SW 1271 (cell line): ENCODE data around the gene STK32A.
"Not testable (repeated sequence)": the region's sequence is repeated elsewhere in the genome, so short reads cannot be mapped to it uniquely, and the experiment has no call there.

ENCODE experiments used
- DNase-seq, 2 experiments: peaks; one replicate each; lab custom pipeline; 2025; lab: John Stamatoyannopoulos, UW

The STK32A gene

DNA sequence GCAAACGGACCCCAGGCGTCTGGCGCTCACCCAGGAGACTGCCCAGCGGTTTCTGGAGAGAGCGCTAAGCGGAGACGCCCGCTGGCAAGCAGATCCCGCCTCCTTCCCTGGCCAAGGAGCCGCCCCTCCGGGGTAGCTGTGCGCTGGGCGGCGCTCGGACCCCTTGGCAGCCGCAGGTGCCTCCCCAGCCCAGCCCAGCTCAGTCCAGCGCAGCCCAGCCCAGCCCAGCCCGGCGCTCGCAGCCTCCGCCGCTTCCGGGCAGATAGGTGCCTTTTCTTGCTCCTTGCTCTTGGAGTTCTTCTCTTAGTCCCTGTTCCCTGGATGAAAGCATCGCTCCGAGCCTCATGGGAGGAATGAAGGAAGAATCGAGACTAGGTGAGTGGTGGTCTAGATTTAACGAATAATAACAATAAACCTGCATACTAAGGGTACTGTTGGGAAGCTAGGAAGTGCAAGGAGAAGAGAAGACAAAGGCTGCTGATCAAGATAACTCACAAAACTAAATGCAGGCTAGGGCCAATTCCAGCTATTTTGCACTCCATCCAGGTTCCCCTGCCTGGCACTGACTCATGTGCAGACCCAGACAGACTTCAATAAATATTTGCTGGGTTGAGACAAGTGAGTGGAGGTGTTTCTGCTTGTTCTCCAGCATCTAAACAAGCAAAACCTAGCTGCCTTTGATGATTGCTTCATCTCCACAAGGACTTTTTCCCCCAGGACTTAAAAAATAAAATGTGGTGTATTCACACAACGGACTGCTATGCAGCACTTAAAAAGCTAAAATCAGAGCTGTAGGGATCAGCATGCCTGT is at the start of gene STK32A:
Gene STK32A (plus strand): TSS at position 202 of the 811 bp plus-strand sequence. CDS start 4,609 bp downstream, outside the sequence.
- DNase-seq = peak; percentile 17 to 59

- DNase-seq = no peak
Measured at GRCh38 chr5:147187099-147187540, 47.7 kb upstream of the STK32A start.

DNA sequence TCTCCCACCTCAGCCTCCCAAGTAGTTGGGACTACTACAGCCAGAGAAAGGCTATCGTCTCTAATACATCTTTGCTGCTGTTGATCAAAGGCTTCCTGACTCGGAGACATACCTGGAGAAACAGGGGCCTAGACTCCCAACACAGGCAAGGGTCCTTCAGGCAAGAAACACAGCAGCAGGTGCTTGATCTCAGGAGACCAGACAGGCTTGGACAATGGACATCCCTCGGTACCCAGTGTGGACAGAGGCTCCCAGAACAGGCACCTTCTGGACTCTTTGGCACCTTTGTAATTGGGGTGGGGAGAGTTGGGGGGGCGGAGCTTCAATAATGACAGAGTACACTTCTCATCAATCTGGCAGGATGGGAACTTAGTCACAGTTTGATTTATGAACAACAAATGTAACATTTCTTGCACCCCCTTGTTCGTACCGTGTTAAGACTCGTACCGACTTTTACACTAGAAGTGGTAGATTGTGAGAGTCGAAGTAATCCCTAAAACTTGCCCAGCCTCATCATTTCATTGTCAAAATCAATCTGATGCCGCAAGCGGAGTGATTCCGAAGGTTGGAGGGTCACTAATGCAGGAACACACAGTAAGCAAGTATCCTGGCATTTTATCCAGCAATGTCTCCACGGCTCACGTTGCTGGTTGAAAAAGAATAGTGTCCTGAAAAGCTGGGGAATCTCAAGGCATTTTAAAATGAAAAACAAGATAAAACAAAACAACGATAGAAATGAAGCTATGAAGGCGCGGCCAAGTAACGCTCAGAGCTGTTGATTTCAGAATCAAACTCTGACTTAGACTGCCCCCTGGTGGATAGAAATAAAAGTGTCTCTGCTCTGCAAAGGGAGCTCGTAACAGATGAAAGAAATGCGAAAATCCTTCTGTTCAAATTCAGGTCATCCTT is 46.4 kb upstream of the STK32A start:
- DNase-seq = peak in 1 of 2 experiments; percentile 71

DNA sequence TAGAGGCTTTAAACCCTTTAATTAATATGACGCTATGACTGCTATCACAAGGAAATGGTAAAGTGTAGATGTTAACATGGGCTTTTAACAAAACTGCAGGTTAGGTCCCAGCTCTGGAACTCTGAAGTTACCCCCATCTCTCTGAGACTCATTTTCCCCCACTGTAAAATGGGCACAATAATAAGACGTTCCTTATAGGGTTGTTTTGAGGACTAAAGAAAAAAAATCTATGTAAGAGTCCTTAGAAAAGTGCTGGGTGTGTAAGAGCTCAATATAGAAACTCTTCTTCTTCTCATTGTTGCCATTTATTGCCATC is 45.8 kb upstream of the STK32A start:
- no peak for DNase-seq

GRCh38 chr5:147190331-147190730 is 44.5 kb upstream of the STK32A start:
- no peak for DNase-seq

DNA sequence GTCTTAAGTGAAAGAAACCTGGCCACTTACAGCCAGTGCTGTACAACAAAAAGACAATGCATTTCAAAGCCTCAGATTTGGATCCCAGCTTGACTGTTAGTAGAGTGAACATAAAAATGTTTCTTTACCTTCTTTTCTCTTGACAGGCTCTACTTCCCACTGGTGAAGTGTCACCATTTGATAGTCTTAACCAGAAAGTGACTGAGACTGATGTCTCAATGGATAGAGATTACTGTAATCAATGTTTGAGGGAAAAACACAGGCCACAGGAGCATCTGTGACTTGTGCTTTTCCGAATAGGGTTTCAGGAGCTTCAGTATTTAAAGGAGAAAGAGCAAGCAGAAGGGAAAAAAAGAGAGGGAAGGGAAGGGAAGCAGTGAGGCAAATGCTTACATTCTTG is 41.7 kb upstream of the STK32A start:
- DNase-seq = no peak

DNA sequence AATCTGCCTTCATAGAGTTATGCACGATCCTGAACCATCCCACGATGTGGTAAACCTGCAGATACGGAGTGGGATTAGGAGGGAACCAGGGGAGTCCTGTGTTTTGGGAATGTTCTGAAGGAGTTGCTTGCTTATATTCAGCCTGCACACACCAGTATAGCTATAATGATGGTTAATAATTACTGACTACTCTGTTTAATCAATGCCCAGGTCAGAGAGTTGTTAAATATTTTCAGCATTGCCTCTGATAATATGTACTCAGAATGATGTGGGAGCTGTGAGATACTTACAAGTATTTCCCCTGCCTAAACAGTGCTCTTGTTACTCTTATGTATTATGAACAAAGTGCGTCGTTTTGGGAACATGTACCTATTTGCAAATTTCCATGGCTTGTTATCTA is 34.8 kb upstream of the STK32A start:
- no peak for DNase-seq

DNA sequence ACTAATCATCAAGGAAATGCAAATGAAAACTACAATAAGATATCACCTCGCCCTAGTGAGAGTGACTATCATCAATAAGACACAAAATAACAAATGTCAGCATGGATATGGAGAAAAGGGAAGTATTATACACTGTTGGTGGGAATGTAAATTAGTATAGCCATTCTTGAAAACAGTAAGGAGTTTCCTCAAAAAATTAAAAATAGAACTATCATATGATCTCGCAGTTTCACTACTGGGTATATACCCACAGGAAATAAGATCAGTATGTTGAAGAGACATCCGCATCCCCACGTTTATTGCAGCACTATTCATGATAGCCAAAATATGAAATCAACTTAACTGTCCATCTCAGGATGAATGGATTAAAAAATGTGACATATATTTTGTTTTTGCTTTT is 31.6 kb upstream of the STK32A start:
- no peak for DNase-seq

DNA sequence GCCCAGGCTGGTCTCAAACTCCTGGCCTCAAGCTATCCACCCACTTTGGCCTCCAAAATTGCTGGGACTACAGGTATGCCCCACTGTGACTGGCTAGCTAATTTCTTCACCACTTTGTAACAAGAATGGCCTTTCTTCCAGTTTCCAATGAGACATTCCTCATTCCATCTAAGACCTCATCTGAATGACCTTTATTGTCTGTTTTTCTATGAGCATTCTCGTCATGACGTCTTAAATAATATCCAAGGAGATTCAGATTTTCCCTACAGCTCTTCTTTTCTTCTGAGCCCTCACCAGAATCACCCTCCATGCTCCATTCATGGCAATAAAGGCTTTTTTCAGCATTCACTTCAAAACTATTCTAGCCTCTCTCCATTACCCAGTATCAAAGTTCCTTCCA is 30.2 kb upstream of the STK32A start:
- DNase-seq = no peak

DNA sequence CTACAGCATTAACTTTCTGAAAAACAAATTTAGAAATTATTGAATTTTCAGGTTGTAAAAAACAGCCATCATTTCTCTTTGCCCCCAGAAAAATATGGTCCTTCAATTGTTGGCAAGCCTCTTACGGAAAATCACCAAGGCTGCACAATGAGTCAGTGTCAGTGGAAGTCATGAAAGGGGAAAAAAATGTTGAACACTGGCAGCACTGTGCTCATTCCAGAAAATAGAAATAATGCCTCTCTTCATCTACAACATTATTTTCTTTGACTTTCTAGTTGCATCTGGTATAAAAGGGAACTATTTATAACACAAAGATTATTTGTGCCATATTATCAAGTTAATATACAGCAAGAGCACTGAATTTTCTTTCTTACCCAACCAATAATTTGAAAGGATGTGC is 26.7 kb upstream of the STK32A start:
- no peak for DNase-seq

GRCh38 chr5:147216552-147217154 is 18.2 kb upstream of the STK32A start:
- no peak for DNase-seq

DNA sequence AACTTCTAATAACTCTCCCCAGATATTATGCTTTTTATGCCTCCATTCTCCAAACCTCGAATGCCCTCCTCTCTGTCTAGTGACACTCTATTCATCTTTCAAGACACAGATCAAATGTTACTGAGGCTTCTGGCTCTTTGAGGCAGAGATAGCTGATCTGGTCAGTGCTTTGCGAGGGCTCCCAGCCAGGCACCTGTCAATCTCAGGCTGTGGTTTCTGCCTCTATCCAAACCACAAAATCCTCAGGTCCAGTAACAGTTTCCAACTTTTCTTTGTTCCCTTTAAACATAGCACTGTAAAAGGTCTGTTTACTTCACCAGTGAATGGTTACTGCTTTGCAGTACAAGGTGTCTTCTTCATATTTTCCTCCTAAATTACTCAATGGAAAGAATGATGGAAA is 11.5 kb upstream of the STK32A start:
- no peak for DNase-seq

DNA sequence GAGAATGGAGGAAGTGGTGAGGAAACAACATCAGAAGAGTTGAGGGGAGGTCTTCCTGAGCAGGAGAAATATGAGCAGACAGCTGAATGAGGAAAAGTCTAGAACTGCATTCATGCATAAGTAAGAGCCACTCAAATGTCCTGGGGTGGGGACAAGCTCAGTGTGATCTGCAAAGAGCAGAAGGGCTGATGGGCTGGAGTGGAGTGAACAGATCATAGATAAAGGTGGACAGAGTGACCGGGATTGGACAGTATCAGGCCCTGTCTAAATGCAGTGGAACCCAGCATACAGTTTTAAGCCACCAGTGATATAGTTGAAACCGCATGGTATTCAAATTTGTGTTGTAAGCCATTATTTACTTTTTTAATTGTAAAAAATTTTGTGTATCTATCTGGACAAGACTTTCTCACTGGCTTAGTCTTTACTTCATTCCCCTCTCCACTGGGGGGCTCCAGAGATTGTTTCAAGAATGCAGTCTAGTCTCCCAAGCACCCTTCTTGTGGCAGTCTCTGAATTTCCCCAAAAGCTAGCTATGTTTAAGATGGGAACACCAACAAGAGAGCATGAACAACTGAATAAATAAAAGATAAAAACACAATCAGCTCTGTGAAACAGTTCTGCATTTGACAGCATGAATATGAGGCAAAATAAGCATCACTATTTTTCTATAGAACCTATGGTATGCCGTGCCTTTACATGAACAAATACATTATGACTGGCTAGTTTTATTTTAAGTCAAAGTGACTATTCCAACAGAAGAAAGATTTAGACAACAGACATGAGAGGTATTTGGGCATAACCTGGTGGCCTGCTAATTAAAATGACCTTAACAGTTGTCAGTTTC is 10.7 kb upstream of the STK32A start:
- DNase-seq = peak; percentile 13 to 72

DNA sequence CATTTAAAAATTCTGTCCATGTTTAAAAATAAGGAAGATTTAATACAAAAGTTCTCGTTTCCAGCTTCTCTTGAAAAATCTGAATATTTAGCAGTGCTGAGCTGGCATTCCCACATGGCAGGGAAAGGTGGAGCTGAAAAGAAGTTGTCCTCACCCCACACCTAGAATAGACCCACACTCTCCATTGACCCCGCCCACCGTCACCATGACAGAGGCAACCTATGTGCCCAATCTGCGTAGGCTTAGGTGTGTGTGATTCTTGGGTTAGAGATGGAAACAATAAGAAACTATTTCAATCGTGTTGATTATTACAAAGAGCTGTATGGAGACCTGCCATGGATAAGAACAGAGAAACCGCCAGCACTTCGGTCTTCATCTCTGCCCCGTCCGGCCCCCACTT is 8.9 kb upstream of the STK32A start:
- DNase-seq = no peak

DNA sequence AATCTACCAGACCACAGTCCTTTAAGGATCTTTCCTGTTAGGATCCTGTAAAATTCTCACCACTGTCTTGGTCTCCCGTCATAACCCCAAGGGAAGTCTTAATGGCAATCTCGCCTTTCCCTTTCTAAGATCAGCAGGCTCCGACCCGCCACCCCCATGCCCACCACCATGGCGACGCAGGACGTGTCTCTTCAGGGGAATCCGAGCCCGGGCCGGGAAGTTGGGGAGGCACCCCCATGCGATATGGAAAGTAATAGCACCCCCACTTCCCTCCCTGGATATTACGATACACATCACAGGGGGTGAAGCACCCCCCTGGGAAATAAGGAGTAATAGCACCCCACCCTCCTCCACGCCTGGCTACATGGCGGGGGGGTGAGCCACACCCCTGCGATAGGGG is 8.3 kb upstream of the STK32A start:
- DNase-seq = no peak

- no peak for DNase-seq
Measured at GRCh38 chr5:147234239-147234824, 494 bp upstream of the STK32A start.

DNA sequence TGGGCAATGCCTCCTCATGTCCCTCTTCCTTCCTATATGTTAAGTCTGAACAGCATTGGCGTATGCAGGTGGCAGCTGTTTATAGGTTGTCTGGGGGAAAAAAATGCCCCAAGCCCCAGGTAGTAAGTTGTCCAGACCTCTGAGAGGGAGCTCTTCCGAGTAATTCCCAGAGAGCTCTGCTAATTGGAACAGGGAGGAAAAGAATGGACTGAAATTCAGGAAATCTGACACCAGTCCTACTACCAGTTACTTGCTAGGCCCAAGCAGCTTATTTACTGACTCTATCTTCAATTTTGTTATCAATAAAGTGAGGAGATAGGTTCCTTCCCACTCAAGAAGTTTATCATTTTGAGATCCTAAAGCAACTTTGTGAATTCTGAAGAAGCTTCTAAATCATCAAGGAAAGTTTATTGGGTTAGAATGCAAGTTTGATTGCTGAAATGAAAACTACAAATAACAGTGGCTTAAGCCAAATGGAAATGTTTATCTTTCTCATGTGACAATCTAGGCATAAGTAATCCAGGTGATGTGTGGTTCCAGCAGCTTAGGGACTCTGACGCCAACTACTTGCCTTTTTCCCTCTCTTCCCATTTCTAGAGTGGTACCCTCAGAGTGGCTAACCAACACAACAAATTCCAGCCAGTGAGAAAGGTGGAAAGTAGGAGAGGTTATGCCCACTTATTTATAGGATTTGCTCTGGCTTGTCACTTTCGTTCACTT is 5.6 kb downstream of the STK32A start:
- DNase-seq = no peak

GRCh38 chr5:147243238-147243637 is 8.4 kb downstream of the STK32A start:
- DNase-seq = not testable (repeated sequence)

DNA sequence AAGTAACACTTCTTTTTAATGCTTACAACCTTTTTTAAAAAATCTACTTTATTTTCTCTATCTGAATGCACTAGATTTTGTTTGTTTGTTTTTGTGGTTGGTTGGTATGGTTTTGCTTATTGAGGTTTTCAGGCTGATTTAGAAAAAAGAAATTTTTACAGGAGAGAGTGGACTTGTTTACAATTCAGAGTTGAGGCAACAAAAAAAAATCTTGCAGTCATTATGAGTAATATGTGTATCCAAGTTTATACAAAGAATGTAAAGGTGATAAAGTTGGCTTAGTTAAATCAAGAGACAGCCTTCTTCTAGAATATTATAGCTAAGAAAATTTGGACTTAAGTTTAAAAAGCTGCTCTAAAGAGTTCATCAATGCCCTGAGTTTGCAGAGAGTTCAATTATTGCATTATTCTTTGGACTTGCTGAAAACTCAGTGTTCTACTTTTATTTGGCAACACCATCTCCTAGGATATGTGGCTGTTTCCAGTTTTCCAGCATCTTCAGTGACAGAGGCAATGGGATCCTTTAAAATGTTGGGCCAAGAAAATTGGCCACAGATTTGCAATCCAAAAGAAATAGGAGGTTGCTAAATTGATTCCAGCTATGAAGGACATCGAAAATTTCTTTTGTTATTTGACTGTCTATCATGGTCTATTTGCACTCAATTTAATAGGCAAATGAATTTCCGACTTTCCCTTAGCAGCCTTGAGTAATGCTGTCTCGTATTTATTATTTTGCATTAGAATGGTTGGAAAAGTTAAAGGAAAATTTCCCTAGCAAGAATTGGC is 10.7 kb downstream of the STK32A start:
- DNase-seq = no peak

GRCh38 chr5:147248561-147248960 is 13.7 kb downstream of the STK32A start:
- DNase-seq = no peak
